H1 (cell line): Measurements from ENCODE around the gene PAPOLA. TPM values are rescaled to one million over a fixed set of nuclear protein-coding genes. Genes with fewer than 3 reads are reported as not detected.

Experiments
- CTCF ChIA-PET: fragments of 300-600 bp; sonication (Branson Sonifier 250); formaldehyde crosslinking; loops from one replicate; lab custom pipeline; 2021; ENCODE audit not compliant: partially characterized antibody; lab: Charles Lee
- POLR2A ChIA-PET: fragments of 300-600 bp; sonication (Branson Sonifier 250); formaldehyde crosslinking; loops from one replicate; lab custom pipeline; 2021; ENCODE audit warnings: inconsistent platforms; ENCODE audit not compliant: partially characterized antibody; lab: Charles Lee
- DNase-seq, 2 experiments: peaks; one replicate each; pipeline versions ENCODE4 v3.0.0 to v3.0.0-alpha.2; 2010 to 2022; ENCODE audit warnings: low spot score in 2 of 2, low read depth in 1 of 2, mixed read lengths in 1 of 2
- FAIRE-seq: peaks from 2 replicates; lab custom pipeline; 2011; peaks lifted over from hg19 to GRCh38; lab: Jason Lieb, UNC
- H2AFZ ChIP-seq: 2 replicates; pipeline ENCODE4 v1.8.1; 2012; ENCODE audit warnings: low read length, inconsistent platforms
- H2AK5ac ChIP-seq: 2 replicates; pipeline ENCODE4 v1.6.1; 2013; ENCODE audit warnings: low read depth, low read length
- H2BK120ac ChIP-seq: replicated peaks from 2 replicates; pipeline ENCODE3; 2013; ENCODE audit warnings: low read depth, low read length, inconsistent platforms
- H2BK12ac ChIP-seq: 2 replicates; pipeline ENCODE4 v1.6.1; 2013; ENCODE audit warnings: low read depth, low read length
- H2BK15ac ChIP-seq: 2 replicates; pipeline ENCODE4 v1.6.1; 2013; ENCODE audit warnings: low read length
- H2BK20ac ChIP-seq: 2 replicates; pipeline ENCODE4 v1.6.1; 2013; ENCODE audit warnings: low read length
- H2BK5ac ChIP-seq: 2 replicates; pipeline ENCODE4 v1.6.1; 2013; ENCODE audit warnings: low read depth, low read length
- H3K14ac ChIP-seq: 2 replicates; pipeline ENCODE4 v1.6.1; 2013; ENCODE audit warnings: inconsistent platforms; ENCODE audit not compliant: insufficient read length
- H3K18ac ChIP-seq: 2 replicates; pipeline ENCODE4 v1.6.1; 2013; ENCODE audit warnings: low read length; ENCODE audit errors: extremely low read depth
- H3K23ac ChIP-seq: 2 replicates; pipeline ENCODE4 v1.6.1; 2013; ENCODE audit warnings: inconsistent platforms; ENCODE audit not compliant: insufficient read length
- H3K23me2 ChIP-seq: 2 replicates; pipeline ENCODE4 v1.6.1; 2013; ENCODE audit warnings: low read depth, low read length
- H3K27ac ChIP-seq: 2 replicates; pipeline ENCODE4 v1.6.1; 2011; ENCODE audit warnings: low read depth, low read length, inconsistent platforms
- H3K27me3 ChIP-seq, 4 experiments: replicated peaks in 1 of 4; 1 replicate in 1 of 4; 2 replicates in 3 of 4; pipeline versions ENCODE4 v1.6.1 to v1.8.1; 2011 to 2013; ENCODE audit warnings: low read length in 3 of 4, mild to moderate bottlenecking in 3 of 4, inconsistent platforms in 2 of 4, mixed read lengths in 2 of 4, moderate library complexity in 1 of 4; ENCODE audit not compliant: control insufficient read depth in 3 of 4, insufficient read depth in 3 of 4; ENCODE audit errors: extremely low read depth in 1 of 4
- H3K36me3 ChIP-seq, 4 experiments: 2 replicates each; pipeline versions ENCODE4 v1.6.1 to v1.8.1; 2011 to 2013; ENCODE audit warnings: mild to moderate bottlenecking in 4 of 4, low read length in 3 of 4, moderate library complexity in 2 of 4, control low read depth in 1 of 4, inconsistent platforms in 1 of 4; ENCODE audit not compliant: insufficient read depth in 4 of 4, control insufficient read depth in 2 of 4
- H3K4ac ChIP-seq: replicated peaks from 2 replicates; pipeline ENCODE3; 2013; ENCODE audit warnings: low read length, low read depth, mixed read lengths, inconsistent platforms; ENCODE audit not compliant: insufficient read length
- H3K4me1 ChIP-seq, 4 experiments: replicated peaks in 1 of 4; 1 replicate in 1 of 4; 2 replicates in 3 of 4; pipeline versions ENCODE4 v1.6.1 to v1.8.1; 2011 to 2013; ENCODE audit warnings: low read length in 3 of 4, inconsistent platforms in 2 of 4, mixed read lengths in 1 of 4; ENCODE audit not compliant: insufficient read depth in 4 of 4, control insufficient read depth in 3 of 4
- H3K4me2 ChIP-seq, 2 experiments: 2 replicates each; pipeline versions ENCODE4 v1.6.1 to v1.8.1; 2011 to 2013; ENCODE audit warnings: low read depth in 2 of 2, low read length in 2 of 2, control low read depth in 1 of 2, inconsistent platforms in 1 of 2, mild to moderate bottlenecking in 1 of 2; ENCODE audit not compliant: insufficient read depth in 1 of 2
- H3K4me3 ChIP-seq, 4 experiments: fragments of 200-600, 300-600 bp in 1 of 4; sonication (generic), shearing (Covaris generic), sonication (Bioruptor Twin) in 1 of 4; 2 replicates each; pipeline versions ENCODE4 v1.5.1 to v1.8.1; 2011 to 2016; ENCODE audit warnings: low read length in 4 of 4, low read depth in 3 of 4, control low read depth in 2 of 4, inconsistent platforms in 2 of 4, mild to moderate bottlenecking in 2 of 4, mixed read lengths in 1 of 4, moderate library complexity in 1 of 4; ENCODE audit not compliant: insufficient read depth in 2 of 4; ENCODE audit errors: extremely low read depth in 1 of 4
- H3K56ac ChIP-seq: replicated peaks from 2 replicates; pipeline ENCODE3; 2013; ENCODE audit warnings: low read depth, mild to moderate bottlenecking, mixed read lengths, low read length, inconsistent platforms; ENCODE audit not compliant: insufficient read length
- H3K79me1 ChIP-seq: 2 replicates; pipeline ENCODE4 v1.6.1; 2013; ENCODE audit warnings: low read depth, low read length, control low read depth
- H3K79me2 ChIP-seq, 2 experiments: 2 replicates each; pipeline versions ENCODE4 v1.6.1 to v1.8.1; 2012 to 2013; ENCODE audit warnings: low read length in 2 of 2, mild to moderate bottlenecking in 2 of 2, inconsistent platforms in 1 of 2; ENCODE audit not compliant: insufficient read depth in 2 of 2, control insufficient read depth in 1 of 2
- H3K9ac ChIP-seq, 4 experiments: replicated peaks in 1 of 4; 1 replicate in 1 of 4; 2 replicates in 3 of 4; pipeline versions ENCODE4 v1.6.1 to v1.8.1; 2011 to 2013; ENCODE audit warnings: low read depth in 3 of 4, low read length in 3 of 4, control low read depth in 2 of 4, mild to moderate bottlenecking in 2 of 4, moderate library complexity in 2 of 4, inconsistent platforms in 1 of 4; ENCODE audit errors: extremely low read depth in 1 of 4
- H3K9me3 ChIP-seq, 2 experiments: 2 replicates each; pipeline versions ENCODE4 v1.6.1 to v1.8.1; 2012 to 2013; ENCODE audit warnings: mild to moderate bottlenecking in 2 of 2, moderate library complexity in 2 of 2, control low read depth in 1 of 2, inconsistent platforms in 1 of 2, low read depth in 1 of 2, low read length in 1 of 2, mixed read lengths in 1 of 2; ENCODE audit not compliant: insufficient read depth in 2 of 2
- H4K20me1 ChIP-seq, 2 experiments: replicated peaks in 1 of 2; 2 replicates each; pipeline versions ENCODE3 to v1.8.1; 2011 to 2013; ENCODE audit warnings: inconsistent platforms in 2 of 2, low read length in 2 of 2, mild to moderate bottlenecking in 1 of 2; ENCODE audit not compliant: insufficient read depth in 2 of 2, control insufficient read depth in 1 of 2
- H4K5ac ChIP-seq: 2 replicates; pipeline ENCODE4 v1.6.1; 2013; ENCODE audit warnings: low read length, low read depth, mixed read lengths, inconsistent platforms; ENCODE audit not compliant: insufficient read length
- H4K8ac ChIP-seq: 2 replicates; pipeline ENCODE4 v1.8.0; 2013; ENCODE audit warnings: mild to moderate bottlenecking, moderate library complexity, low read length, inconsistent platforms; ENCODE audit not compliant: insufficient read depth; ENCODE audit errors: extremely low read depth
- H4K91ac ChIP-seq: replicated peaks from 2 replicates; pipeline ENCODE3; 2013; ENCODE audit warnings: low read length, mixed read lengths, inconsistent platforms; ENCODE audit not compliant: insufficient read length
- BACH1 ChIP-seq: IDR thresholded peaks from 2 replicates; pipeline ENCODE4 v1.6.1; 2012; ENCODE audit warnings: low read length, improper control_type of control experiment
- EZH2 ChIP-seq: fragments of 200-600 bp; sonication (generic); IDR thresholded peaks from 2 replicates; pipeline ENCODE4 v1.7.1; 2012; ENCODE audit warnings: low read depth, mild to moderate bottlenecking, moderate library complexity, low read length, inconsistent platforms; ENCODE audit not compliant: severe bottlenecking
- GTF2F1 ChIP-seq: IDR thresholded peaks from 2 replicates; pipeline ENCODE4 v1.6.1; 2012; ENCODE audit warnings: low read depth, low read length, improper control_type of control experiment, borderline replicate concordance
- RFX5 ChIP-seq: IDR thresholded peaks from 2 replicates; pipeline ENCODE4 v1.6.1; 2011; ENCODE audit warnings: low read depth, low read length, improper control_type of control experiment, borderline replicate concordance
- RNF2 ChIP-seq: fragments of 200-900, 300-1000 bp; sonication (generic); IDR thresholded peaks from 2 replicates; pipeline ENCODE4 v1.7.1; 2016; ENCODE audit warnings: borderline replicate concordance, low read depth, mild to moderate bottlenecking, antibody characterized with exemption, low read length; ENCODE audit not compliant: poor library complexity, severe bottlenecking; ENCODE audit errors: missing control alignments
- SIX5 ChIP-seq: IDR thresholded peaks from 2 replicates; pipeline ENCODE4 v1.6.1; 2011; ENCODE audit warnings: mild to moderate bottlenecking, low read depth, low read length
- SP4 ChIP-seq: IDR thresholded peaks from 2 replicates; pipeline ENCODE4 v1.6.1; 2012; ENCODE audit warnings: low read length, inconsistent platforms
- TAF7 ChIP-seq: optimal IDR thresholded peaks from 2 replicates; pipeline ENCODE3; 2011; ENCODE audit warnings: low read depth, mild to moderate bottlenecking, inconsistent platforms, low read length, moderate library complexity, borderline replicate concordance
- USF2 ChIP-seq: IDR thresholded peaks from 2 replicates; pipeline ENCODE4 v1.6.1; 2011; ENCODE audit warnings: low read length, improper control_type of control experiment
- WGBS, 2 experiments: shearing (Covaris generic) in 1 of 2; methylation state at CpG; one replicate each; pipeline versions ENCODE4 v1.1.6 to v1.1.7; 2013 to 2015; ENCODE audit warnings: low lambda C conversion rate in 2 of 2, mixed read lengths in 2 of 2, inconsistent platforms in 1 of 2, low coverage in 1 of 2, missing lambda C conversion rate in 1 of 2; ENCODE audit not compliant: insufficient replicate concordance in 2 of 2, insufficient coverage in 1 of 2, insufficient read length in 1 of 2; ENCODE audit errors: extremely low coverage in 1 of 2, missing lambda C conversion rate in 1 of 2; 5-methylcytosine and 5-hydroxymethylcytosine counted together
- polyA plus RNA-seq, 7 experiments: library from polyadenylated mRNA; depleted of rRNA in 3 of 7; stranded (reverse) in 5 of 7; unstranded in 2 of 7; fragments of >200 nt in 5 of 7; fragments of 200-250 nt in 2 of 7; gene quantifications; 1 replicate in 5 of 7; 2 replicates in 1 of 7; 4 replicates in 1 of 7; pipeline versions ENCODE4 v1.2.1 to v1.2.3, GENCODE V29; 2011 to 2013; ENCODE audit warnings: missing spikeins in 2 of 7, mixed read lengths in 2 of 7
- total RNA-seq: library from RNA; stranded (reverse); fragmentation: NEBNext Ultra II Directional; extraction: Animal tissue kit (Norgen Biotek cat#: 25700); gene quantifications from 2 replicates; pipeline ENCODE4 v1.2.1, GENCODE V29; 2021

Gene PAPOLA
- total and polyA plus RNA-seq, 2 of the 8 experiments (the other 6 are each of a cell fraction or from before 2014, with no cell fraction given): 163 to 239 TPM

- Histone ChIP-seq H4K8ac (no peak overlapping the region), H3K56ac (no peak overlapping the region), H3K9me3 (no peaks in the 10 kb centered on the region), H3K36me3 (peaks cover 6 to 90% (median 38%) of the 10 kb centered on the region in 4 experiments; a peak in 7 of 8 replicates), H3K79me2 (no peaks in the 10 kb centered on the region), H2BK5ac (no peak overlapping the region), H3K23ac (no peak overlapping the region), H3K4ac (no peak overlapping the region), H4K91ac (no peak overlapping the region), H3K4me2 (no peak overlapping the region), H3K4me1 (no peaks in the 10 kb centered on the region), H3K27me3 (peaks cover 0 to 1% (median 0%) of the 10 kb centered on the region in 4 experiments; a peak in 1 of 7 replicates), H4K5ac (no peak overlapping the region), H2AFZ (no peak overlapping the region), H3K4me3 (no peak overlapping the region)
- POLR2A ChIA-PET: no interaction called here
- TF ChIP-seq USF2 (no peak), BACH1 (no peak), RFX5 (no peak), GTF2F1 (no peak), TAF7 (no peak), SIX5 (no peak), RNF2 (no peak), EZH2 (no peak), SP4 (no peak)
- TF ChIP-seq, all 59 proteins: peak for 0
- H3K27ac ChIP-seq: no peak overlapping the region
- CTCF ChIA-PET: no interaction called here
- H2BK15ac ChIP-seq: no peak overlapping the region
- no peak overlapping the region for H2AK5ac ChIP-seq
- H3K9ac ChIP-seq: no peak overlapping the region
- no peak overlapping the region for H3K14ac ChIP-seq
- H4K20me1 ChIP-seq: peaks cover 0 to 3% of the 10 kb centered on the region in 2 experiments
- no peak overlapping the region for H3K18ac ChIP-seq
- H2BK20ac ChIP-seq: no peak overlapping the region
- H3K79me1 ChIP-seq: no peaks in the 10 kb centered on the region
- no peaks in the 10 kb centered on the region for H3K23me2 ChIP-seq
- 80% methylated on average over 1 of the region's 1 CpG; no CpG with 5 or more reads in 1 of the 2 experiments for WGBS, 2 experiments
- FAIRE-seq (no peak), DNase-seq (no peak)
- no peak overlapping the region for H2BK12ac ChIP-seq
- no peak overlapping the region for H2BK120ac ChIP-seq
Observed at GRCh38 chr14:96559571-96559970, 57.4 kb downstream of the PAPOLA start.
